SK-N-SH (cell line): ENCODE results near the gene FTL.

ENCODE experiments used
- EP300 ChIP-seq, 2 experiments: IDR thresholded peaks; 2 replicates each; pipeline versions ENCODE4 v1.4.0 to v1.6.1; 2012; ENCODE audit warnings: borderline replicate concordance in 1 of 2, low read depth in 1 of 2, low read length in 1 of 2
- RAD21 ChIP-seq: IDR thresholded peaks from 2 replicates; pipeline ENCODE4 v1.6.1; 2012; ENCODE audit warnings: mild to moderate bottlenecking, low read length
- SIN3A ChIP-seq: IDR thresholded peaks from 2 replicates; pipeline ENCODE4 v1.6.1; 2012; ENCODE audit warnings: low read depth, mild to moderate bottlenecking, low read length, moderate library complexity, borderline replicate concordance
- TCF12 ChIP-seq: IDR thresholded peaks from 2 replicates; pipeline ENCODE4 v1.4.0; 2012
- TF ChIP-seq, protein P1 (sequence below): fragments of 200-600 bp; sonication (generic); IDR thresholded peaks from 2 replicates; pipeline ENCODE4 v1.6.1; 2017; ENCODE audit warnings: antibody characterized with exemption, mild to moderate bottlenecking, moderate library complexity
- TF ChIP-seq, protein P2 (sequence below): IDR thresholded peaks from 2 replicates; pipeline ENCODE4 v1.4.0; 2012; ENCODE audit warnings: low read depth
- TF ChIP-seq, protein P3 (sequence below): IDR thresholded peaks from 2 replicates; pipeline ENCODE4 v1.4.0; 2012; ENCODE audit warnings: low read depth, borderline replicate concordance

DNA sequence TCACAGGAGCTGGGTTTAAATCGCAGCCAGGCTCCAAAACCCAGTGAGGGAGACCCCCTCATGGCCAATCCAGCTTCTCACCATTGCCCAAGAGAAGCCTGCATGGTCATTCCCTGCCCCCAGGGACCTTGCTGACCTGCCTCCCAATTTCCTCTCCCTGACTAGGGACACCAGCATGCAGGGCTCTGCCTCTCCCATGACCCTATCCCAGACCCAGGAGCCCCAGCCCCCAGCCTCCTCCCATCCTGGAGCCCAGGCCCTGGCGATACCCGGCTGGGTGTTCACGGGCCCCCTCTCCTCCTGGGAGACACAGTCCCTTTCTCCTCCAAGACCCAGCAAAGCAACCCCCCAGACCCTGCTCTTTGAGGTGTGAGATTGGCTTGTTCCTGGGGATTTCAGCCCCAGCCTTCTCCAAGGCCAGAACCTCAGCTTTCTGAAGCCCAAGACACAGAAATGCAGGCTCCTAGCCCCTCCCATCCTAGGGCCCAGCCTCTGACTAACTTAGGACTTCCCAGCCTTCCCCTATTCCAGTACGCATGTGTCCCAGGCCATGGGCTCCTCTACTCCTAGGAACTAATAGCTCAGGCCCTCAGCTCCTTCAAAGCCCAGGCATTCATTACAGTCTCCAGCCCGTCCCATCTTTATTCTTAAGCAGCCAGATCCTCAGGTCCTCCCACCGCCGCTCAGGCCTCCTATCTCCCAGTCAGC lies 26.9 kb downstream of the FTL start:
- TF ChIP-seq, protein P1, sequence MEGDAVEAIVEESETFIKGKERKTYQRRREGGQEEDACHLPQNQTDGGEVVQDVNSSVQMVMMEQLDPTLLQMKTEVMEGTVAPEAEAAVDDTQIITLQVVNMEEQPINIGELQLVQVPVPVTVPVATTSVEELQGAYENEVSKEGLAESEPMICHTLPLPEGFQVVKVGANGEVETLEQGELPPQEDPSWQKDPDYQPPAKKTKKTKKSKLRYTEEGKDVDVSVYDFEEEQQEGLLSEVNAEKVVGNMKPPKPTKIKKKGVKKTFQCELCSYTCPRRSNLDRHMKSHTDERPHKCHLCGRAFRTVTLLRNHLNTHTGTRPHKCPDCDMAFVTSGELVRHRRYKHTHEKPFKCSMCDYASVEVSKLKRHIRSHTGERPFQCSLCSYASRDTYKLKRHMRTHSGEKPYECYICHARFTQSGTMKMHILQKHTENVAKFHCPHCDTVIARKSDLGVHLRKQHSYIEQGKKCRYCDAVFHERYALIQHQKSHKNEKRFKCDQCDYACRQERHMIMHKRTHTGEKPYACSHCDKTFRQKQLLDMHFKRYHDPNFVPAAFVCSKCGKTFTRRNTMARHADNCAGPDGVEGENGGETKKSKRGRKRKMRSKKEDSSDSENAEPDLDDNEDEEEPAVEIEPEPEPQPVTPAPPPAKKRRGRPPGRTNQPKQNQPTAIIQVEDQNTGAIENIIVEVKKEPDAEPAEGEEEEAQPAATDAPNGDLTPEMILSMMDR, result no peak
- TF ChIP-seq TCF12, result no peak
- TF ChIP-seq SIN3A, result no peak
- TF ChIP-seq, protein P2, sequence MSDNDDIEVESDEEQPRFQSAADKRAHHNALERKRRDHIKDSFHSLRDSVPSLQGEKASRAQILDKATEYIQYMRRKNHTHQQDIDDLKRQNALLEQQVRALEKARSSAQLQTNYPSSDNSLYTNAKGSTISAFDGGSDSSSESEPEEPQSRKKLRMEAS, result no peak
- no peak for TF ChIP-seq EP300 (IDR thresholded peaks at IDR 0.05; ENCODE audit: borderline replicate concordance in 1 of 2, low read depth in 1 of 2, low read length in 1 of 2)
- TF ChIP-seq, protein P3, sequence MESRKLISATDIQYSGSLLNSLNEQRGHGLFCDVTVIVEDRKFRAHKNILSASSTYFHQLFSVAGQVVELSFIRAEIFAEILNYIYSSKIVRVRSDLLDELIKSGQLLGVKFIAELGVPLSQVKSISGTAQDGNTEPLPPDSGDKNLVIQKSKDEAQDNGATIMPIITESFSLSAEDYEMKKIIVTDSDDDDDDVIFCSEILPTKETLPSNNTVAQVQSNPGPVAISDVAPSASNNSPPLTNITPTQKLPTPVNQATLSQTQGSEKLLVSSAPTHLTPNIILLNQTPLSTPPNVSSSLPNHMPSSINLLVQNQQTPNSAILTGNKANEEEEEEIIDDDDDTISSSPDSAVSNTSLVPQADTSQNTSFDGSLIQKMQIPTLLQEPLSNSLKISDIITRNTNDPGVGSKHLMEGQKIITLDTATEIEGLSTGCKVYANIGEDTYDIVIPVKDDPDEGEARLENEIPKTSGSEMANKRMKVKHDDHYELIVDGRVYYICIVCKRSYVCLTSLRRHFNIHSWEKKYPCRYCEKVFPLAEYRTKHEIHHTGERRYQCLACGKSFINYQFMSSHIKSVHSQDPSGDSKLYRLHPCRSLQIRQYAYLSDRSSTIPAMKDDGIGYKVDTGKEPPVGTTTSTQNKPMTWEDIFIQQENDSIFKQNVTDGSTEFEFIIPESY, result no peak
- no peak for TF ChIP-seq RAD21
